PC-3 (cell line): ENCODE measurements around the gene MPC1.

Experiments used
- EZH2 ChIP-seq: fragments of 300-600 bp; sonication (generic); IDR thresholded peaks from one replicate; pipeline ENCODE4 v1.6.1; 2017; ENCODE audit warnings: antibody characterized with exemption, mild to moderate bottlenecking, low read length; ENCODE audit not compliant: unreplicated experiment
- EZH2phosphoT487 ChIP-seq: fragments of 300-600 bp; sonication (generic); IDR thresholded peaks from 2 replicates; pipeline ENCODE4 v1.6.1; 2018; ENCODE audit warnings: mild to moderate bottlenecking, antibody characterized with exemption, low read length, borderline replicate concordance
- TF ChIP-seq, protein P1 (sequence below): fragments of 300-600 bp; sonication (generic); conservative IDR thresholded peaks from 2 replicates; pipeline ENCODE4 v1.5.1; 2017; ENCODE audit warnings: antibody characterized with exemption, low read depth, mild to moderate bottlenecking, low read length

DNA sequence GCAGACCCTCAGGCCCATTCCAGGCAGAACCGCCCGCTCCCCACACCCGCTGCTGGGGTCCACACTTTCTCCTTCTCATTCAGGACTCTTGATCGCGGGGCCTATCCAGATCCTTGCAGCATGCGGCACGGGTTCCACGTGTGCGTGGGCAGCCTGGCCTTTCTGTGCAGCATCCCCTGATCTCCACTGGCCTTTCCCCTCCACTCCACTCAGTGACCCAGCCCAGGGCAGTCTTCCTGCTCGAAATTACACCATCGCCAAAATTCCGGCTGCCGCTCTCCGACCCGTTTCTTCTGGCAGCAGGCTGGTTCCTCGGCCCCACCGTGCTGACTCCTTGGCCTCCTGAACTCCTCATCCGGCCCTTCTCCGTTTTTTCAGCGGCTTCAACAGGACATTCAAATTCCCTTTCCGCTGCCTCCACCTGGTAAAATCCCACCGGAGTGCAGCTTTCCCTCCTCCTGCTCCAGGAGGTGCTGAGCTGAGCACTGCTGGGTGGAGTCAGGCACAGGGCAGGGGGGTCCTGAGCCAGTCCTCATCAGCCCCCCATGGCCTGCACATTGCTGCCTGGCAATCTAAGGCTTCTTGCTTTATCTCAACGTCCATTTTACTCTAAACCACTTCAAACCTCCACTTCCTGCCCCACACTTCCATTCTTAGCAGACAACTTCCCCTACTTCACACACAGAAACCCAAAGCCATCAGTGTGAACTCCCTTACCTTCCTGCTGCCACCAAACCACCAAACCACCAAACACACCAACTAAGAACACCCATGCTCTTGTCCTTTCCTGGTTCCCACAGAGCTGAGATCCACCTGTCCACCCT, 49.4 kb downstream of the MPC1 start:
- TF ChIP-seq, protein P1, sequence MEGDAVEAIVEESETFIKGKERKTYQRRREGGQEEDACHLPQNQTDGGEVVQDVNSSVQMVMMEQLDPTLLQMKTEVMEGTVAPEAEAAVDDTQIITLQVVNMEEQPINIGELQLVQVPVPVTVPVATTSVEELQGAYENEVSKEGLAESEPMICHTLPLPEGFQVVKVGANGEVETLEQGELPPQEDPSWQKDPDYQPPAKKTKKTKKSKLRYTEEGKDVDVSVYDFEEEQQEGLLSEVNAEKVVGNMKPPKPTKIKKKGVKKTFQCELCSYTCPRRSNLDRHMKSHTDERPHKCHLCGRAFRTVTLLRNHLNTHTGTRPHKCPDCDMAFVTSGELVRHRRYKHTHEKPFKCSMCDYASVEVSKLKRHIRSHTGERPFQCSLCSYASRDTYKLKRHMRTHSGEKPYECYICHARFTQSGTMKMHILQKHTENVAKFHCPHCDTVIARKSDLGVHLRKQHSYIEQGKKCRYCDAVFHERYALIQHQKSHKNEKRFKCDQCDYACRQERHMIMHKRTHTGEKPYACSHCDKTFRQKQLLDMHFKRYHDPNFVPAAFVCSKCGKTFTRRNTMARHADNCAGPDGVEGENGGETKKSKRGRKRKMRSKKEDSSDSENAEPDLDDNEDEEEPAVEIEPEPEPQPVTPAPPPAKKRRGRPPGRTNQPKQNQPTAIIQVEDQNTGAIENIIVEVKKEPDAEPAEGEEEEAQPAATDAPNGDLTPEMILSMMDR: no peak
- no peak for TF ChIP-seq EZH2phosphoT487
- no peak for TF ChIP-seq EZH2
